OCI-LY1 (cell line): Measurements from ENCODE around the gene DHX8.

Source experiments
- CTCF ChIP-seq: fragments of 200-600 bp; sonication (generic), shearing (Covaris generic); IDR thresholded peaks from 2 replicates; pipeline ENCODE4 v1.5.1; 2017; ENCODE audit warnings: mild to moderate bottlenecking, antibody characterized with exemption, low read length, moderate library complexity, mixed read lengths
- EZH2 ChIP-seq: fragments of 200-600 bp; sonication (generic), shearing (Covaris generic); IDR thresholded peaks from 2 replicates; pipeline ENCODE4 v1.8.0; 2017; ENCODE audit warnings: borderline replicate concordance, mixed run types, mild to moderate bottlenecking, antibody characterized with exemption, low read length, moderate library complexity, mixed read lengths

- TF ChIP-seq CTCF (no peak), EZH2 (no peak)
These were observed 6.8 kb downstream of the DHX8 start for GRCh38 chr17:43490621-43491020.
